ENCODE data around the gene EVC2.

Gene EVC2

GRCh38 chr4:5592272-5592671 is 116.1 kb downstream of the EVC2 start:
- no peak for DNase-seq (ENCODE audit: low spot score)
- CTCF ChIA-PET: no interaction called here
- no peak overlapping the region for H3K27ac ChIP-seq
- POLR2A ChIA-PET (ENCODE audit: low non-redundant PET): no interaction called here
- TF ChIP-seq CTCF (conservative IDR thresholded peaks at IDR 0.05; ENCODE audit: low read depth): no peak

- no peak for DNase-seq (ENCODE audit: low spot score)
- ChIA-PET POLR2A (ENCODE audit: low non-redundant PET) (no interaction called here), CTCF (no interaction called here)
- H3K27ac ChIP-seq: no peak overlapping the region
- TF ChIP-seq CTCF (conservative IDR thresholded peaks at IDR 0.05; ENCODE audit: low read depth): no peak
Observed at GRCh38 chr4:5589495-5589894, 118.9 kb downstream of the EVC2 start.

- DNase-seq (ENCODE audit: low spot score): no peak
- CTCF ChIA-PET: no interaction called here
- POLR2A ChIA-PET (ENCODE audit: low non-redundant PET): no interaction called here
- no peak overlapping the region for H3K27ac ChIP-seq
- no peak for TF ChIP-seq CTCF (conservative IDR thresholded peaks at IDR 0.05; ENCODE audit: low read depth)
Observed at GRCh38 chr4:5588046-5588445, 120.3 kb downstream of the EVC2 start.

GRCh38 chr4:5575941-5576340 is 132.4 kb downstream of the EVC2 start:
- CTCF ChIA-PET: no interaction called here
- no peak for TF ChIP-seq CTCF (conservative IDR thresholded peaks at IDR 0.05; ENCODE audit: low read depth)
- no peak for DNase-seq (ENCODE audit: low spot score)
- POLR2A ChIA-PET (ENCODE audit: low non-redundant PET): no interaction called here
- no peak overlapping the region for H3K27ac ChIP-seq

GRCh38 chr4:5574386-5574785 is 134.0 kb downstream of the EVC2 start:
- ChIA-PET POLR2A (ENCODE audit: low non-redundant PET) (no interaction called here), CTCF (no interaction called here)
- no peak for DNase-seq (ENCODE audit: low spot score)
- H3K27ac ChIP-seq: no peak overlapping the region
- TF ChIP-seq CTCF (conservative IDR thresholded peaks at IDR 0.05; ENCODE audit: low read depth): no peak

- ChIA-PET POLR2A (ENCODE audit: low non-redundant PET) (no interaction called here), CTCF (no interaction called here)
- no peak for TF ChIP-seq CTCF (conservative IDR thresholded peaks at IDR 0.05; ENCODE audit: low read depth)
- no peak overlapping the region for H3K27ac ChIP-seq
- DNase-seq (ENCODE audit: low spot score): no peak
Observed at GRCh38 chr4:5573965-5574364, 134.4 kb downstream of the EVC2 start.

- ChIA-PET CTCF (no interaction called here), POLR2A (ENCODE audit: low non-redundant PET) (no interaction called here)
- TF ChIP-seq CTCF (conservative IDR thresholded peaks at IDR 0.05; ENCODE audit: low read depth): no peak
- no peak overlapping the region for H3K27ac ChIP-seq
- DNase-seq (ENCODE audit: low spot score): no peak
Observed at GRCh38 chr4:5572751-5573150, 135.6 kb downstream of the EVC2 start.
